ENCODE results near the gene CHD2. TPM values are rescaled to one million over a fixed set of nuclear protein-coding genes. Genes with fewer than 3 reads are reported as not detected.
"Not testable (repeated sequence)": the region's sequence is repeated elsewhere in the genome, so short reads cannot be mapped to it uniquely, and the experiment has no call there.

Gene CHD2
- total RNA-seq: 947 TPM

GRCh38 chr15:92899948-92900730 lies at the start of gene CHD2:
TSS of gene CHD2 (plus strand) at chr15:92900324. CDS start at chr15:92901238, 914 bp downstream.
- Histone ChIP-seq H3K4me1 (ENCODE audit: insufficient read depth, low read length) (peaks cover 9% of the 10 kb centered on the region), H3K4me3 (ENCODE audit: low read length) (peak within 1 kb of the TSS; percentile 89), H3K9me3 (ENCODE audit: low read depth, low read length) (no peaks in the 10 kb centered on the region), H3K27me3 (ENCODE audit: insufficient read depth, low read length) (no peaks in the 10 kb centered on the region)

DNA sequence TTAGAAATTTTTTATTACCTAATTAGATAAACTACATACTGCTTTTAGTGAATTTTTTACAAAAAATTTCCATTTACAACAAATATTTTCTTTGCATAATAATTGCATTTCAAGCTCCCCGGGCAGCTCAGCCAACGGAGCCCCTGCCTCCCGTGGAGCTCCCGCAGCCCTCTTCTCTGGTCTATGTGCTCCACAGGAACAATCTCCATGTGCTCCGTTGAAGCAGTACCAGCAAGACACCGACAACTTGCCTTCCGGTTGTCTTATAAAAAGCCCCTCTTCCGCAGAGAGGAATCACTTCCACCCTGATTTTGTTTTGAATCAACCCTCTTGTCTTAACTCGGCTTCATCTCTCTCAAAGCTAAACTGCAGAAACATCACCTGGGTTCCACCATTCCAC lies 46.9 kb upstream of the CHD2 start:
- Histone ChIP-seq H3K27me3 (ENCODE audit: insufficient read depth, low read length) (no peaks in the 10 kb centered on the region), H3K4me1 (ENCODE audit: insufficient read depth, low read length) (peaks cover 30% of the 10 kb centered on the region), H3K4me3 (ENCODE audit: low read length) (no peak overlapping the region), H3K9me3 (ENCODE audit: low read depth, low read length) (no peaks in the 10 kb centered on the region)

DNA sequence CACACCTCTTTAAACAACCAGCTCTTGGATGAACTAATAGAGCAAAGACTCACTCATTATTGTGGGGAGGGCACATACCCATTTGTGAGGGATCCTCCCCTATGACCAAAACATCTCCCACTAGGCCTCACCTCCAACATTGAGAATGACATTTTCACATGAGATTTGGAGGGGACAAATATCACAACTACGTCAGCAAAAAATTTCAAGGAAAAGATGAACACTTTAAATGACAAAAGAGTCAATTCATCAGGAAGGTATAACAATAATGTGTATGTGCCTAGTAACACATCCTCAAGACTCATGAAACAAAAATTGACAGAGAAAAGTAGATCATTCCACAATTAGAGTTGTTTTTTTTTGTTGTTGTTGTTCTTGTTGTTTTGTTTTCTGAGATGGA lies 38.4 kb upstream of the CHD2 start:
- no peak overlapping the region for H3K4me3 ChIP-seq (ENCODE audit: low read length)
- no peaks in the 10 kb centered on the region for H3K27me3 ChIP-seq (ENCODE audit: insufficient read depth, low read length)
- H3K9me3 ChIP-seq (ENCODE audit: low read depth, low read length): peaks cover 6% of the 10 kb centered on the region
- H3K4me1 ChIP-seq (ENCODE audit: insufficient read depth, low read length): no peaks in the 10 kb centered on the region

DNA sequence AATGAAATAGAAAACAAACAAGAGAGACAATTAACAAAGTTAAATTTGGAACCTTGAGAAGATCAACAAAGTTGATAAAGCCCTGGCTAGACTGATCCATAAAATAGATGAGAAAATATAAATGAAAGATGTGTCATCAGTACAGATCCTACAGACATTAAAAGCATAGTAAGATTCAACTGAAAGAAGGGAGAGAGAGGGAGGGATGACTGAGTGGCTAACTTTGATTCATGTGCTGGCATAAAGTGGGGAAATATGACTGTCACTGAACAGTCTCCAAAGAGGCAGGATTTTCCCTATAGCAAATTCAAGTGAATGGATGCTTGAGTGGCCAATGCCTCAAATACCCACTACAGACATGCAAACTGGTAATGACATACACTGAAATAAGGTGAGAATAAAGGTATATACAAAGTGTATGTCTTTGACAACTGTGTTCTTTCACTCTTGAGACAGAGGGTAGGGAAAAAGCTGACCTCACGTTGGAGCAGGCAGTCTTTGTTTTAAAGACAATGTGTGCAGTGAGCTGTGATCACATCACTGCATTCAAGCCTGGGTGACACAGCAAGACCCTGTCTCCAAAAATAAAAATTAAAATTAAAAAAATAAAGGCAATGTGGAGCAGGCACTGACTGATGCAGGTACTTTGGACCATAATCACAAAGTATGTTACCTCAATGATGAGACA lies 35.9 kb upstream of the CHD2 start:
- Histone ChIP-seq H3K4me3 (ENCODE audit: low read length) (no peak overlapping the region), H3K4me1 (ENCODE audit: insufficient read depth, low read length) (no peaks in the 10 kb centered on the region), H3K9me3 (ENCODE audit: low read depth, low read length) (peaks cover 6% of the 10 kb centered on the region), H3K27me3 (ENCODE audit: insufficient read depth, low read length) (no peaks in the 10 kb centered on the region)

GRCh38 chr15:92869263-92869940 lies 30.7 kb upstream of the CHD2 start:
- Histone ChIP-seq H3K4me1 (ENCODE audit: insufficient read depth, low read length) (no peaks in the 10 kb centered on the region), H3K9me3 (ENCODE audit: low read depth, low read length) (peaks cover under 1% of the 10 kb centered on the region), H3K27me3 (ENCODE audit: insufficient read depth, low read length) (no peaks in the 10 kb centered on the region), H3K4me3 (ENCODE audit: low read length) (no peak overlapping the region)

DNA sequence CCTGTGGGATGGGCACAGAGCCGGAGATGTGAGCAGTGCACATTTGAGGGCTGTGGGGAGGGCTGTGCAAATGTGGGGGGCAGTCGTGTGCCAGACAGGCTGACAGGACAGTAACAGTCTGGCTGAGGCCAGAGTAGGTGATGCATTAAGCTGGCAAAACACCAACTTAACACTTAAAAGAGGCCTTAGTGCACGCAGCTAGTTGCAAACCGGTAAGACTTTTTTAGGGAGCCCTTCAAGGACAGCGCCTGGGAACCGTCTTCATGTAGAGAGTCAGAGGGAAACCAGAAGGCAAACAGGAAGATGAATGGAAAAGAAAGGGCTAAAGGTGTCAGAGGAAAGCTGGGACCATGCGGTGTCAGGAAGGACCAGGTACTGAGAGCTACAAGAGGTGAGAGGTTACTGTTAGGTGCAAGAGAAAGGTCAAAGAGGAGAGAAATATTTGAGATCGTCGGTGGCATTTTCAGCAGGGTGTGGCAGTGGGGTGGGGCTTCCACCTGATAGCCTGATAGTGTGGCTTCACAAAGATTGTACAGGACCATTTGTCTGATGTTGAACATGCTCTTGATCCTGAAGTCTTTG lies 30.0 kb upstream of the CHD2 start:
- Histone ChIP-seq H3K4me3 (ENCODE audit: low read length) (no peak overlapping the region), H3K27me3 (ENCODE audit: insufficient read depth, low read length) (no peaks in the 10 kb centered on the region), H3K4me1 (ENCODE audit: insufficient read depth, low read length) (no peaks in the 10 kb centered on the region), H3K9me3 (ENCODE audit: low read depth, low read length) (no peaks in the 10 kb centered on the region)

GRCh38 chr15:92872967-92873366 lies 27.2 kb upstream of the CHD2 start:
- not testable (repeated sequence) for H3K4me1 ChIP-seq (ENCODE audit: insufficient read depth, low read length); H3K9me3 ChIP-seq (ENCODE audit: low read depth, low read length); H3K4me3 ChIP-seq (ENCODE audit: low read length); H3K27me3 ChIP-seq (ENCODE audit: insufficient read depth, low read length)

GRCh38 chr15:92877000-92877399 lies 23.1 kb upstream of the CHD2 start:
- Histone ChIP-seq H3K9me3 (ENCODE audit: low read depth, low read length) (no peaks in the 10 kb centered on the region), H3K27me3 (ENCODE audit: insufficient read depth, low read length) (no peaks in the 10 kb centered on the region), H3K4me1 (ENCODE audit: insufficient read depth, low read length) (peaks cover 31% of the 10 kb centered on the region), H3K4me3 (ENCODE audit: low read length) (no peak overlapping the region)

DNA sequence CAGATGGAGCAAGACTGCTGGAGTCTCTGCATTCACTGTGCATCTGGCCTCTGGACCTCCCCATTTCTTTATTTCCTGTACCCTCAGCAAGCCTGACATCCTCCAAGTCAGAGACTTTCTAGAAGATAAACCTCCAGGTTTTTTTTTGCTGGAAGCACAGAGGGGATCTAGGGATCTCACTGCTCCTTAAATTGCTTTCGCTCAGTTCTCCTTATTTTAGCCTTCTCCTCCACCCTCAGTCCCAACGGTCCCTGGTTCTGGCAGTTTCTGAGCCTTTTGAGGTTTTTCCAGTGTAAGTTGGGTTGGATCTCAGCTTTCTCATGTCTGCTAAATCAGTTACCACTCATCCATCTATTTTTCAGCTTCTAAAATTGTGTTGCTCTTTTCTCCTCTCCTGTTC lies 22.7 kb upstream of the CHD2 start:
- Histone ChIP-seq H3K4me3 (ENCODE audit: low read length) (no peak overlapping the region), H3K9me3 (ENCODE audit: low read depth, low read length) (no peaks in the 10 kb centered on the region), H3K4me1 (ENCODE audit: insufficient read depth, low read length) (peaks cover 32% of the 10 kb centered on the region), H3K27me3 (ENCODE audit: insufficient read depth, low read length) (no peaks in the 10 kb centered on the region)

DNA sequence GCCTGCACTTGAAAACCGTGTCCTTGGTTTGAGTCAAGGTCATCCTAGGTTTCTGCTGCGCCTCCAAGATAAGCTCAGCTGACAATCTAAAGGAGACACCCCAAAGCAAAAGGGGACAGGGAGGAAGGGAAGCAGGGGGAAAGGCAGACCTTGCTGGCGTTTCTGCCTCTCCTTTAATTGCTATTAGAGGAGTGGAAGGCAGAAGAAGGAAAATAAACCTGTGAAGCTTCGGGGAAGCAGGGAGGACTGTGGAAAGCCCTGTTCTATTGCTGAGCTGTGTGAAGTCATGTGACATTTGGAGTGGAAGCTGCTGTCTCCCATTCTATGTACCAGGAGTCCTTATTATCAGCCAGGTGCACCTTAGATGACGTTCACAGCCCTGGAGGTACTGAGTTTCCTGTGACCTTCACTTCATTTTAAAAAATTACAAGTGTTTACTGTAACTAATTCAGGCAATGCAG lies 21.5 kb upstream of the CHD2 start:
- Histone ChIP-seq H3K4me1 (ENCODE audit: insufficient read depth, low read length) (peaks cover 32% of the 10 kb centered on the region), H3K27me3 (ENCODE audit: insufficient read depth, low read length) (no peaks in the 10 kb centered on the region), H3K9me3 (ENCODE audit: low read depth, low read length) (no peaks in the 10 kb centered on the region), H3K4me3 (ENCODE audit: low read length) (no peak overlapping the region)

DNA sequence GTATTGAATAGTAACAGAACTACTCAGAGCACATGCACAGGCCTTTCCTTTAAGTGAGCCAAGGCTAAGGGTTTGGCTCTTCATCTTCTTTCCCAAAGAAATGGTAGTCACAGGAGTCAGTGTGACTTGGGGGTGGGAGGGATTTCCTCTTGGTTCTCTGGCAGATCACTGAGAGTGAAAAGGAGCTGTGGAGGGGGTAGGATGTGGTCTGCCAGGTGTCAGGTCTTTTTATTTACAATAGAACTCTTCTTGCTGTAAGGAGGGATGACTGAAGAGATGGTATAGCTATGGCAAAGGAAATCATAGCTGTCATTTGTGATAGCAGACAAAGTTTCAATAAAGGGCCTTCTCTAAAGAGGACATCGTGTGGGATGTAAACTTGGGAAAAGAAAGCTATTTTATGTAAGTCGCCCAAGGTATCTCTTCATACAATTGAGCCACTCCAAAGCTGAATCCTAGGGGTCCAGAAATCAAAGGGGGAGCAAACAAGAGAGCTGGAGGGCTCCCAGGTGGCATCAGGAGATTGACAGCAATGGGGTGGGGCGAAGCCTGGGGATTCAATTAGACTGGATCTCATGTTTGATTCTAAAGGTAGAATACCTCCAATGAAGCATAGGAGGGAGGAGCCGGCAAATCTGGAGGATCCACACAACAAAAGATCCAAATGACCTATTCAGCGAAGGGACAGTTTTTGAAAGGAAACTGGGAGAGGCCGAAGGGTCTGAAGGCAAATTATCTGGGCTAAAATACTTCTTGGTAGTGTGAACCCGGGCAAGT lies 20.0 kb upstream of the CHD2 start:
- peaks cover 32% of the 10 kb centered on the region for H3K4me1 ChIP-seq (ENCODE audit: insufficient read depth, low read length)
- no peaks in the 10 kb centered on the region for H3K9me3 ChIP-seq (ENCODE audit: low read depth, low read length)
- no peak overlapping the region for H3K4me3 ChIP-seq (ENCODE audit: low read length)

DNA sequence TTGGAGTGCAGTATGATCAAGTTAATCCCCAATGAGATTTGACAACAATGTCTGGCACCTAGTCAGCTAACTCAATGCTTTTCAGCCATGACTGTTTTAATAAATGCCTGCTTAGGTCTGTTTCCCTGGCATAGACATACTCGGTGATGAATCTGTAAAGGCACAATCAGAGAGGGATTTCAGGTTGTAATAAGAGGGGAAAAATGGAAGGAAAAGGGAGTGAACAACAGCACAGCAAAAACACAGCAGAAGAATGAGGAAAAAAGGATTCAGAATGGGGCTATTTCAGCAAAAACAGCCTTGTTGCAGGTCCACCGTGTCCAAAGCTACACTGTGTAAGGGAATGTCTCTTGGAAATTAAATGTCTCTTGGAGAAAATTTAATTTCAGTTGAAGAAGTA lies 19.3 kb upstream of the CHD2 start:
- no peak overlapping the region for H3K4me3 ChIP-seq (ENCODE audit: low read length)
- H3K4me1 ChIP-seq (ENCODE audit: insufficient read depth, low read length): peaks cover 32% of the 10 kb centered on the region
- H3K9me3 ChIP-seq (ENCODE audit: low read depth, low read length): no peaks in the 10 kb centered on the region
- no peaks in the 10 kb centered on the region for H3K27me3 ChIP-seq (ENCODE audit: insufficient read depth, low read length)

More for the DNA sequence above, 20.0 kb upstream of the CHD2 start:
- H3K27me3 ChIP-seq (ENCODE audit: insufficient read depth, low read length): no peaks in the 10 kb centered on the region

GRCh38 chr15:92881211-92881754 lies 18.8 kb upstream of the CHD2 start:
- Histone ChIP-seq H3K9me3 (ENCODE audit: low read depth, low read length) (no peaks in the 10 kb centered on the region), H3K4me3 (ENCODE audit: low read length) (no peak overlapping the region), H3K27me3 (ENCODE audit: insufficient read depth, low read length) (no peaks in the 10 kb centered on the region), H3K4me1 (ENCODE audit: insufficient read depth, low read length) (peaks cover 32% of the 10 kb centered on the region)
